ENCODE measurements around the gene GALNT18. TPM values are rescaled to one million over a fixed set of nuclear protein-coding genes. Genes with fewer than 3 reads are reported as not detected.

GALNT18 gene
- total RNA-seq, 2 donors from 2014 or later = 5.3 to 7.3 TPM

DNA sequence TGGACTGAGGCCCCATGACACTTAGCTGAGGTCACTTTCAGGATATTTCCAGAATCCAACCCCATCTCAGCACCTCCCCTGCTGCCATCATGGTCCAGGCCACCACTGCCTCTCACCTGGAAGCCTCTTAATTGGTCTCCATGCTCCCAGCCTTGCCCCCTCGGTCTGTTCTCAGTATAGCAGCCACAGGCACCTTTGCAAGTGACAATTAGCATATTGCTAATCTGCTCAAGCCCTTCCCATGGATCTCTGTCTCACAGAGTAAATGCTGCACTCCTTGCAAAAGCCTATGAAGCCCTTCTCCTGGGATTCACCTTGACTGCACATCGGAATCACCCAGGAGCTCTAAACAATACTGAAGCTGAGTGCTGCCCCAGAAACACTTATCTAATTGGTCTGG lies 175.2 kb downstream of the GALNT18 start:
- intact Hi-C loops (cut with DNase I) = no loop called here
- 75 to 86% methylated on average over 2 of the region's 2 CpGs for WGBS, 2 donors
- Histone ChIP-seq H3K9me3 (no peaks in the 10 kb centered on the region), H3K27me3 (no peaks in the 10 kb centered on the region), H3K4me3 (no peak overlapping the region), H3K36me3 (replicated peaks in 1 of 2; ENCODE audit: insufficient read depth in 1 of 2, low read depth in 2 of 2) (no peaks in the 10 kb centered on the region), H3K4me1 (peaks cover 40% of the 10 kb centered on the region), H3K27ac (no peak overlapping the region)
- ATAC-seq (no peak), DNase-seq (no peak)
- TF ChIP-seq POLR2A (IDR thresholded peaks at IDR 0.05) = no peak
- TF ChIP-seq, protein P1, sequence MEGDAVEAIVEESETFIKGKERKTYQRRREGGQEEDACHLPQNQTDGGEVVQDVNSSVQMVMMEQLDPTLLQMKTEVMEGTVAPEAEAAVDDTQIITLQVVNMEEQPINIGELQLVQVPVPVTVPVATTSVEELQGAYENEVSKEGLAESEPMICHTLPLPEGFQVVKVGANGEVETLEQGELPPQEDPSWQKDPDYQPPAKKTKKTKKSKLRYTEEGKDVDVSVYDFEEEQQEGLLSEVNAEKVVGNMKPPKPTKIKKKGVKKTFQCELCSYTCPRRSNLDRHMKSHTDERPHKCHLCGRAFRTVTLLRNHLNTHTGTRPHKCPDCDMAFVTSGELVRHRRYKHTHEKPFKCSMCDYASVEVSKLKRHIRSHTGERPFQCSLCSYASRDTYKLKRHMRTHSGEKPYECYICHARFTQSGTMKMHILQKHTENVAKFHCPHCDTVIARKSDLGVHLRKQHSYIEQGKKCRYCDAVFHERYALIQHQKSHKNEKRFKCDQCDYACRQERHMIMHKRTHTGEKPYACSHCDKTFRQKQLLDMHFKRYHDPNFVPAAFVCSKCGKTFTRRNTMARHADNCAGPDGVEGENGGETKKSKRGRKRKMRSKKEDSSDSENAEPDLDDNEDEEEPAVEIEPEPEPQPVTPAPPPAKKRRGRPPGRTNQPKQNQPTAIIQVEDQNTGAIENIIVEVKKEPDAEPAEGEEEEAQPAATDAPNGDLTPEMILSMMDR (IDR thresholded peaks at IDR 0.05) = no peak

DNA sequence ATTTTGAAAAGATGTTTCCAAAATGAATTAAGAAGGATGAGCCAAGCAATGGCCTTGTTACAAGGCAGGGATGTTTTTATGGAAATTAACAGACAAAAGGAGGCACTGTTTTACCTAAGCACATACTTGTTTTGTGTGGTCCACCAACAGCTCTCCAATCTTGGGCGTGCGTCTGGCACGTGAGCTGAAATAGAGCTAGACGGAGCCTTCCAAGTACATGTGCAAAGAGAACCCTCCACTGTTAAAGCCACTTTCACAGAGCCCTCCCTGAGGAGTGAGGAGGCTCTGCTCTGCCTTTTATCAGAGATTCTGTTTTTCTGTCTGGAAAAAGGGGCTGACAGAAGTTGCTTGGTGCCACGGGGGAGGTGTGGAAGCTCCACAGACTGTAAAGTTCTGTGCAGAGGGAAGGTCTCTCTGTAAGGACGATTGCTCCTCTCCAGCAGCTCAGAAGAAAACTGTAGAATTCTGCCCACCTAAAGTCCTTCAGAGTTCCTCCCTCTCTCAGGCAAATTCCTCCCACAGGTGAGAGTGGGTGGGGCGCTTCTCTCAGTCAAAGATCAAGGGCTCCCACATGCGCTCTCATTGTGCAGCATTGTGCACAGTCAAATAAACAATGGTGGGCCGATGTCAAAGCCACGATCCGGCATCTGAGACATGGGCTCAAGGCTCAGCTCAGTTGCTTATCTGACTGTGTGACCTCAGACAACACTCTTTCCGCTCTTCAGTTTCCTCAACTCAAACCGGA lies 176.2 kb downstream of the GALNT18 start:
- intact Hi-C loops (cut with DNase I) = no loop called here
- no peak overlapping the region for H3K27ac ChIP-seq
- H3K4me3 ChIP-seq = no peak overlapping the region
- no peaks in the 10 kb centered on the region for H3K27me3 ChIP-seq
- DNase-seq = no peak
- TF ChIP-seq, protein P1 (IDR thresholded peaks at IDR 0.05) = no peak
- TF ChIP-seq POLR2A (IDR thresholded peaks at IDR 0.05) = no peak
- peaks cover 42% of the 10 kb centered on the region for H3K4me1 ChIP-seq
- H3K36me3 ChIP-seq (replicated peaks in 1 of 2; ENCODE audit: insufficient read depth in 1 of 2, low read depth in 2 of 2) = no peaks in the 10 kb centered on the region
- 87 to 93% methylated on average over 11 to 13 of the region's 13 CpGs for WGBS, 2 donors
- H3K9me3 ChIP-seq = no peaks in the 10 kb centered on the region
- ATAC-seq = no peak

DNA sequence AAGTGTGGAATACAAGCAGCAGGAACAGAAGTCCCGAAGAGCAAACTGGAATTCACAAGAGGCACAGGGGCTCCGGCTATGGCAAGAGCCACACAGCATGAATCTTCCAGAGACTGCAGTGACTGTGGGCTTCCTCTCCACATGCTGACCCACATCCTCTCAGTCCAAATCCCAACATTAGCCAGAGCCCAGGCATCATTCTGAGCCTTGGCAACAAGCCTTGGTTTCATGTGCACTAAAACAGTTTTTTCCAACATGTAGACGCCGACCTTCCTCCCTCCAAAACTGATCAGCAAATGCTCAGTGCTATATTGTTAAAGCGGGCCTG lies 177.0 kb downstream of the GALNT18 start:
- H3K4me1 ChIP-seq = peaks cover 46% of the 10 kb centered on the region
- no peaks in the 10 kb centered on the region for H3K27me3 ChIP-seq
- intact Hi-C loops (cut with DNase I) = no loop called here
- no peaks in the 10 kb centered on the region for H3K36me3 ChIP-seq (replicated peaks in 1 of 2; ENCODE audit: insufficient read depth in 1 of 2, low read depth in 2 of 2)
- peak overlapping the region in 1 of 4 donors; percentile 7 for H3K27ac ChIP-seq
- H3K9me3 ChIP-seq = no peaks in the 10 kb centered on the region
- WGBS, 2 donors = 45 to 51% methylated on average over 5 of the region's 5 CpGs
- ATAC-seq = no peak
- no peak overlapping the region for H3K4me3 ChIP-seq
- TF ChIP-seq POLR2A (IDR thresholded peaks at IDR 0.05) = no peak
- TF ChIP-seq, protein P1 (IDR thresholded peaks at IDR 0.05) = no peak
- no peak for DNase-seq

DNA sequence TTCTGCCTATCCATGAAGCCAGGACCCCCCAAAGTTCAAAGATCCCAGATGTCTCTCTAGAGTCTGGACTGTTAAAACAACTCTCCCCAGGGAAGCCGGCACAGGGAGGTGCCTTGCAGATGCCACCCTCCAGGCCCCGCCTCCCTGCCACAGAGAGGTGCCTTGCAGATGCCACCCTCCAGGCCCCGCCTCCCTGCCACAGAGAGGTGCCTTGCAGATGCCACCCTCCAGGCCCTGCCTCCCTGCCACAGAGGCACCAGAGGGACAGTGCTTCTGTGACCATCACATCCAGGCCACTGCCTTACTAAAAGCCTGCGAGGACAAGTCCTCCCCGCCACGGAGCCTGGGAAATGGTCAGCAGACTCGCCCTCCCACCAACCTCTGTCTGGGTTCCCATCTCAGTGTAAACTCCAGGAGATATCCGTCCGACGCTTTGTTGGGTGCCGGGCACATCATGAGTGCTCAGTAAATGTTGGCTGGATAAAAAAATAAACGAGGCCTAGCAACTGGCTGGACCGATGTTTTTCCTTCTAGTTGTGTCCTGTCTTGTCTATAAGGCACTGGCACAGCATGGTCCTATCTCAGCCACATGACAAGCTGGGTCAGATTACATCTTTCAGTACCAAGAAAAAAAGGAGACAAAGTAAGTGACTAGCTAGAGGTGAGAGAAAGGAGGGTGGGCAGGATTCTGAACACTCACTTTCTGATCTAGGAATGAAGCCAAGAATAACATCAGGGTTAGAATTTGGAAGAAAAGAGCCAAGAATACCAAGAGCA lies 177.6 kb downstream of the GALNT18 start:
- no peak overlapping the region for H3K4me3 ChIP-seq
- peaks cover 44% of the 10 kb centered on the region for H3K4me1 ChIP-seq
- no peaks in the 10 kb centered on the region for H3K27me3 ChIP-seq
- WGBS, 2 donors = 83 to 85% methylated on average over 11 to 13 of the region's 13 CpGs
- H3K36me3 ChIP-seq (replicated peaks in 1 of 2; ENCODE audit: insufficient read depth in 1 of 2, low read depth in 2 of 2) = no peaks in the 10 kb centered on the region
- peak overlapping the region in 1 of 4 donors; percentile 7 for H3K27ac ChIP-seq
- ATAC-seq (no peak), DNase-seq (peak in 3 of 4 donors; percentile 20 to 30 (median 22))
- H3K9me3 ChIP-seq = no peaks in the 10 kb centered on the region
- intact Hi-C loops (cut with DNase I) = no loop called here
- TF ChIP-seq POLR2A (IDR thresholded peaks at IDR 0.05) = no peak
- TF ChIP-seq, protein P1 (IDR thresholded peaks at IDR 0.05) = no peak

Data from body of pancreas (tissue), 4 donors.